BJ (cell line): ENCODE measurements around the gene COL6A2. TPM values are rescaled to one million over a fixed set of nuclear protein-coding genes. Genes with fewer than 3 reads are reported as not detected.

Experiments used
- CTCF ChIA-PET: fragments of 350-600 bp; formaldehyde crosslinking; extraction: SDS; loops from one replicate; lab custom pipeline; 2021; ENCODE audit warnings: antibody characterized with exemption, inconsistent platforms; lab: Yijun Ruan, JAX
- POLR2A ChIA-PET: fragments of 300-600 bp; sonication (Branson Sonifier 250); formaldehyde crosslinking; extraction: SDS; loops from one replicate; lab custom pipeline; 2021; ENCODE audit warnings: antibody characterized with exemption; lab: Charles Lee
- DNase-seq: peaks from one replicate; pipeline ENCODE4 v3.0.0-alpha.2; 2011; ENCODE audit warnings: low read depth
- H3K27me3 ChIP-seq: 2 replicates; pipeline ENCODE4 v1.6.0; 2011; ENCODE audit warnings: low read length; ENCODE audit not compliant: control insufficient read depth, insufficient read depth
- H3K36me3 ChIP-seq: 2 replicates; pipeline ENCODE4 v1.5.1; 2011; ENCODE audit warnings: low read length; ENCODE audit not compliant: control insufficient read depth, insufficient read depth
- H3K4me3 ChIP-seq: 2 replicates; pipeline ENCODE4 v1.5.1; 2011; ENCODE audit warnings: low read depth, mild to moderate bottlenecking, control low read depth, low read length
- CTCF ChIP-seq: IDR thresholded peaks from 2 replicates; pipeline ENCODE4 v1.5.1; 2011; ENCODE audit warnings: low read depth, mild to moderate bottlenecking, control low read depth, inconsistent platforms, low read length, moderate library complexity; ENCODE audit not compliant: insufficient read depth
- polyA plus RNA-seq: library from polyadenylated mRNA; depleted of rRNA; stranded (reverse); fragments of >200 nt; gene quantifications from 2 replicates; pipeline ENCODE4 v1.2.3, GENCODE V29; 2011

COL6A2 gene
- polyA plus RNA-seq, 1 experiment, result 665 TPM

- Histone ChIP-seq H3K4me3 (no peak overlapping the region), H3K27me3 (no peaks in the 10 kb centered on the region), H3K36me3 (peaks cover 83% of the 10 kb centered on the region)
- POLR2A ChIA-PET, result no interaction called here
- DNase-seq, result no peak
- TF ChIP-seq CTCF, result no peak
- CTCF ChIA-PET, result interaction anchor here (2.6 kb wide), 1 partner anchor 148 kb away, joined by 12 read pairs; no protein-coding TSS in a partner anchor
These were observed 20.6 kb downstream of the COL6A2 start for GRCh38 chr21:46118316-46119143.

- DNase-seq, result no peak
These were observed 21.3 kb downstream of the COL6A2 start for GRCh38 chr21:46119144-46119636.

GRCh38 chr21:46119637-46120271, 21.8 kb downstream of the COL6A2 start:
- CTCF ChIA-PET, result no interaction called here

More at GRCh38 chr21:46119144-46119636, 21.3 kb downstream of the COL6A2 start:
- no peaks in the 10 kb centered on the region for H3K27me3 ChIP-seq
- ChIA-PET CTCF (no interaction called here), POLR2A (no interaction called here)
- peaks cover 84% of the 10 kb centered on the region for H3K36me3 ChIP-seq
- no peak overlapping the region for H3K4me3 ChIP-seq
- TF ChIP-seq CTCF, result no peak

GRCh38 chr21:46120301-46121285, 22.7 kb downstream of the COL6A2 start:
- no peak for DNase-seq
- POLR2A ChIA-PET, result no interaction called here
- H3K4me3 ChIP-seq, result no peak overlapping the region
- peaks cover 86% of the 10 kb centered on the region for H3K36me3 ChIP-seq
- H3K27me3 ChIP-seq, result no peaks in the 10 kb centered on the region
- CTCF ChIA-PET, result interaction anchor here (0.7 kb wide), 1 partner anchor 147 kb away, joined by 3 read pairs; no protein-coding TSS in a partner anchor
- no peak for TF ChIP-seq CTCF

More at GRCh38 chr21:46119637-46120271, 21.8 kb downstream of the COL6A2 start:
- Histone ChIP-seq H3K4me3 (no peak overlapping the region), H3K27me3 (no peaks in the 10 kb centered on the region), H3K36me3 (peaks cover 85% of the 10 kb centered on the region)
- DNase-seq, result no peak
- POLR2A ChIA-PET, result no interaction called here
- TF ChIP-seq CTCF, result no peak
